Suprapubic skin (tissue), 4 donors: ENCODE data around the gene SPOCK2. TPM values are rescaled to one million over a fixed set of nuclear protein-coding genes. Genes with fewer than 3 reads are reported as not detected.

Experiments
- DNase-seq, 2 donors: peaks; one replicate each; pipeline ENCODE4 v3.0.0-alpha.2; 2019; ENCODE audit warnings: low spot score in 2 of 2
- H3K27ac ChIP-seq: fragments of 200-600 bp; sonication (generic); one replicate; pipeline ENCODE4 v1.5.1; 2019
- H3K27me3 ChIP-seq: fragments of 200-600 bp; sonication (generic); one replicate; pipeline ENCODE4 v1.5.1; 2019
- H3K36me3 ChIP-seq: fragments of 200-600 bp; sonication (generic); one replicate; pipeline ENCODE4 v1.5.1; 2019
- H3K4me1 ChIP-seq: fragments of 200-600 bp; sonication (generic); one replicate; pipeline ENCODE4 v1.5.1; 2019
- H3K4me3 ChIP-seq: fragments of 200-600 bp; sonication (generic); one replicate; pipeline ENCODE4 v1.5.1; 2019; ENCODE audit warnings: mild to moderate bottlenecking
- H3K9me3 ChIP-seq: fragments of 200-600 bp; sonication (generic); one replicate; pipeline ENCODE4 v1.5.1; 2019
- CTCF ChIP-seq, 2 donors: fragments of 200-600 bp in 1 of 2; fragments of 450-650 bp in 1 of 2; sonication (generic) in 1 of 2; IDR thresholded peaks; one replicate each; pipeline ENCODE4 v1.5.1; 2016 to 2019; ENCODE audit warnings: antibody characterized with exemption in 2 of 2, mild to moderate bottlenecking in 1 of 2, moderate library complexity in 1 of 2
- EP300 ChIP-seq: sonication (generic); formaldehyde crosslinking; IDR thresholded peaks from one replicate; pipeline ENCODE4 v1.6.1; 2017; ENCODE audit warnings: antibody characterized with exemption
- POLR2A ChIP-seq, 2 donors: fragments of 450-650 bp; IDR thresholded peaks; one replicate each; pipeline ENCODE4 v1.6.1; 2017; ENCODE audit warnings: antibody characterized with exemption in 2 of 2, mild to moderate bottlenecking in 2 of 2, moderate library complexity in 2 of 2
- POLR2AphosphoS5 ChIP-seq, 3 donors: sonication (generic); formaldehyde crosslinking; IDR thresholded peaks; one replicate each; pipeline ENCODE4 v1.6.1; 2017; ENCODE audit warnings: antibody characterized with exemption in 3 of 3
- WGBS: methylation state at CpG from one replicate; pipeline ENCODE4 v1.1.5; 2018; 5-methylcytosine and 5-hydroxymethylcytosine counted together
- total RNA-seq, 4 donors: library from RNA; depleted of rRNA; stranded (reverse); fragments of >200 nt; gene quantifications; one replicate each; pipeline ENCODE4 v1.1.0, GENCODE V29; 2016

SPOCK2 gene
- total RNA-seq, 4 donors from 2014 or later, result 1.5 to 3.7 (median 1.8) TPM

GRCh38 chr10:72011976-72012512 lies 76.3 kb downstream of the SPOCK2 start:
- peaks cover 16% of the 10 kb centered on the region for H3K36me3 ChIP-seq
- WGBS, result 91% methylated on average over 7 of the region's 7 CpGs
- no peaks in the 10 kb centered on the region for H3K9me3 ChIP-seq
- DNase-seq, result no peak
- H3K4me3 ChIP-seq, result no peak overlapping the region
- TF ChIP-seq POLR2AphosphoS5 (IDR thresholded peaks at IDR 0.05) (no peak), CTCF (IDR thresholded peaks at IDR 0.05) (no peak), EP300 (no peak), POLR2A (IDR thresholded peaks at IDR 0.05) (no peak)
- no peak overlapping the region for H3K27ac ChIP-seq
- H3K27me3 ChIP-seq, result no peaks in the 10 kb centered on the region
- peaks cover 55% of the 10 kb centered on the region for H3K4me1 ChIP-seq

GRCh38 chr10:72011468-72011867 lies 76.9 kb downstream of the SPOCK2 start:
- Histone ChIP-seq H3K27me3 (no peaks in the 10 kb centered on the region), H3K4me3 (no peak overlapping the region), H3K9me3 (no peaks in the 10 kb centered on the region), H3K4me1 (peaks cover 55% of the 10 kb centered on the region), H3K27ac (no peak overlapping the region), H3K36me3 (peaks cover 20% of the 10 kb centered on the region)
- TF ChIP-seq POLR2A (IDR thresholded peaks at IDR 0.05) (no peak), CTCF (IDR thresholded peaks at IDR 0.05) (no peak), EP300 (no peak), POLR2AphosphoS5 (IDR thresholded peaks at IDR 0.05) (no peak)
- WGBS, result 83% methylated on average over 8 of the region's 8 CpGs
- DNase-seq, result no peak

GRCh38 chr10:72011016-72011415 lies 77.3 kb downstream of the SPOCK2 start:
- H3K36me3 ChIP-seq, result peaks cover 24% of the 10 kb centered on the region
- no peak for TF ChIP-seq POLR2AphosphoS5 (IDR thresholded peaks at IDR 0.05)
- no peak overlapping the region for H3K4me3 ChIP-seq
- peaks cover 55% of the 10 kb centered on the region for H3K4me1 ChIP-seq
- peak overlapping the region; percentile 92 for H3K27ac ChIP-seq
- H3K9me3 ChIP-seq, result no peaks in the 10 kb centered on the region
- DNase-seq, result no peak
- H3K27me3 ChIP-seq, result no peaks in the 10 kb centered on the region
- WGBS, result 89% methylated on average over 9 of the region's 9 CpGs

GRCh38 chr10:72010234-72010973 lies 77.9 kb downstream of the SPOCK2 start:
- Histone ChIP-seq H3K4me3 (no peak overlapping the region), H3K27ac (peak overlapping the region; percentile 92), H3K4me1 (peaks cover 52% of the 10 kb centered on the region), H3K36me3 (peaks cover 28% of the 10 kb centered on the region), H3K9me3 (no peaks in the 10 kb centered on the region), H3K27me3 (no peaks in the 10 kb centered on the region)
- TF ChIP-seq CTCF (IDR thresholded peaks at IDR 0.05), result no peak
- no peak for TF ChIP-seq POLR2AphosphoS5 (IDR thresholded peaks at IDR 0.05)
- TF ChIP-seq POLR2A (IDR thresholded peaks at IDR 0.05), result no peak
- no peak for TF ChIP-seq EP300
- WGBS, result 68% methylated on average over 7 of the region's 7 CpGs
- no peak for DNase-seq

- peaks cover 52% of the 10 kb centered on the region for H3K4me1 ChIP-seq
- 21% methylated on average over 12 of the region's 12 CpGs for WGBS
Observed at GRCh38 chr10:72009425-72010081, 78.8 kb downstream of the SPOCK2 start.

More at GRCh38 chr10:72009425-72010081, 78.8 kb downstream of the SPOCK2 start:
- Histone ChIP-seq H3K27me3 (no peaks in the 10 kb centered on the region), H3K4me3 (no peak overlapping the region), H3K27ac (peak overlapping the region; percentile 92), H3K36me3 (peaks cover 28% of the 10 kb centered on the region), H3K9me3 (no peaks in the 10 kb centered on the region)
- peak; percentile 96 to 97 for DNase-seq
- TF ChIP-seq CTCF (IDR thresholded peaks at IDR 0.05) (no peak), POLR2AphosphoS5 (IDR thresholded peaks at IDR 0.05) (peak in 1 of 3 donors; percentile 91)
